ENCODE data around the gene UBAC2.
A peak's percentile ranks its signal among the peaks of the same experiment; 100 is the strongest.

UBAC2 gene

GRCh38 chr13:99200432-99201167 lies at the start of gene UBAC2:
Gene UBAC2, plus strand, starts transcription at chr13:99200854. Its CDS starts 55 bp downstream, at chr13:99200909.
- DNase-seq: peak; percentile 91

GRCh38 chr13:99151516-99151915 lies 49.1 kb upstream of the UBAC2 start:
- no peak for DNase-seq

GRCh38 chr13:99153219-99153618 lies 47.4 kb upstream of the UBAC2 start:
- no peak for DNase-seq

- no peak for DNase-seq
Measured at GRCh38 chr13:99154064-99154463, 46.6 kb upstream of the UBAC2 start.

GRCh38 chr13:99155821-99156220 lies 44.8 kb upstream of the UBAC2 start:
- no peak for DNase-seq

GRCh38 chr13:99157046-99157445 lies 43.6 kb upstream of the UBAC2 start:
- peak; percentile 8 for DNase-seq

GRCh38 chr13:99158846-99159245 lies 41.8 kb upstream of the UBAC2 start:
- no peak for DNase-seq

GRCh38 chr13:99159331-99160061 lies 41.2 kb upstream of the UBAC2 start:
- no peak for DNase-seq

GRCh38 chr13:99160415-99160814 lies 40.2 kb upstream of the UBAC2 start:
- no peak for DNase-seq

GRCh38 chr13:99161512-99161911 lies 39.1 kb upstream of the UBAC2 start:
- DNase-seq: no peak

- no peak for DNase-seq
Measured at GRCh38 chr13:99162567-99163361, 37.9 kb upstream of the UBAC2 start.

GRCh38 chr13:99164226-99164625 lies 36.4 kb upstream of the UBAC2 start:
- DNase-seq: no peak

- no peak for DNase-seq
Measured at GRCh38 chr13:99165753-99166587, 34.7 kb upstream of the UBAC2 start.

GRCh38 chr13:99172951-99173350 lies 27.7 kb upstream of the UBAC2 start:
- no peak for DNase-seq

- DNase-seq: no peak
Measured at GRCh38 chr13:99173606-99174005, 27.0 kb upstream of the UBAC2 start.

- DNase-seq: no peak
Measured at GRCh38 chr13:99174533-99175100, 26.0 kb upstream of the UBAC2 start.

GRCh38 chr13:99176309-99177276 lies 24.1 kb upstream of the UBAC2 start:
- DNase-seq: peak; percentile 76

- DNase-seq: no peak
Measured at GRCh38 chr13:99178636-99179035, 22.0 kb upstream of the UBAC2 start.

GRCh38 chr13:99179460-99179859 lies 21.2 kb upstream of the UBAC2 start:
- DNase-seq: no peak

- DNase-seq: no peak
Measured at GRCh38 chr13:99182439-99182838, 18.2 kb upstream of the UBAC2 start.

- DNase-seq: no peak
Measured at GRCh38 chr13:99185606-99186005, 15.0 kb upstream of the UBAC2 start.

All from SHP77 treated with DMSO at 0.1 percent for 48 hours (cell line).